A673 (cell line): ENCODE results near the gene KIR2DL4. TPM values are rescaled to one million over a fixed set of nuclear protein-coding genes. Genes with fewer than 3 reads are reported as not detected.

ENCODE experiments used
- BruUV-seq: library from RNA; stranded (reverse); fragments of 400-500 nt; replicated peaks from 2 replicates; lab custom pipeline; 2021; lab: Mats Ljungman, UMichigan
- CTCF ChIA-PET: fragments of 300-600 bp; sonication (Branson Sonifier 250); formaldehyde crosslinking; loops from one replicate; lab custom pipeline; 2022; ENCODE audit warnings: antibody characterized with exemption; lab: Charles Lee
- POLR2A ChIA-PET: fragments of 300-600 bp; sonication (Branson Sonifier 250); formaldehyde crosslinking; loops from one replicate; lab custom pipeline; 2022; ENCODE audit warnings: antibody characterized with exemption; ENCODE audit not compliant: low non-redundant PET; lab: Charles Lee
- DNase-seq: peaks from one replicate; pipeline ENCODE4 v3.0.0-alpha.2; 2015; ENCODE audit warnings: low spot score
- H3K27ac ChIP-seq: fragments of 200-600 bp; sonication (generic); 2 replicates; pipeline ENCODE4 v1.5.1; 2016; ENCODE audit warnings: mixed run types, low read depth, mild to moderate bottlenecking, mixed read lengths, antibody characterized with exemption, low read length; ENCODE audit not compliant: poor library complexity, severe bottlenecking
- H3K27me3 ChIP-seq: fragments of 200-600 bp; sonication (generic); replicated peaks from 2 replicates; pipeline ENCODE4 v1.6.1; 2017; ENCODE audit warnings: mixed run types, low read depth, mild to moderate bottlenecking, mixed read lengths, antibody characterized with exemption, low read length; ENCODE audit not compliant: insufficient read depth, poor library complexity
- H3K36me3 ChIP-seq: fragments of 200-600 bp; sonication (generic); 2 replicates; pipeline ENCODE4 v1.6.1; 2016; ENCODE audit warnings: mixed run types, mild to moderate bottlenecking, mixed read lengths, antibody characterized with exemption, low read length; ENCODE audit not compliant: insufficient read depth, poor library complexity, severe bottlenecking
- H3K4me1 ChIP-seq: fragments of 200-600 bp; sonication (generic); 2 replicates; pipeline ENCODE4 v1.6.1; 2017; ENCODE audit warnings: mixed run types, mild to moderate bottlenecking, mixed read lengths, antibody characterized with exemption, low read length; ENCODE audit not compliant: insufficient read depth, poor library complexity, severe bottlenecking
- H3K4me3 ChIP-seq: fragments of 200-600 bp; sonication (generic); 2 replicates; pipeline ENCODE4 v1.5.1; 2016; ENCODE audit warnings: low read depth, mixed run types, mild to moderate bottlenecking, mixed read lengths, low read length; ENCODE audit not compliant: poor library complexity, severe bottlenecking
- H3K9me3 ChIP-seq: fragments of 200-600 bp; sonication (generic); 2 replicates; pipeline ENCODE4 v1.6.1; 2016; ENCODE audit warnings: mixed run types, low read depth, mild to moderate bottlenecking, mixed read lengths, antibody characterized with exemption, low read length; ENCODE audit not compliant: poor library complexity, severe bottlenecking
- EZH2 ChIP-seq: fragments of 200-600 bp; sonication (generic); IDR thresholded peaks from 2 replicates; pipeline ENCODE4 v1.6.1; 2017; ENCODE audit warnings: borderline replicate concordance, low read depth, mild to moderate bottlenecking, mixed read lengths, antibody characterized with exemption, low read length; ENCODE audit not compliant: poor library complexity, severe bottlenecking
- intact Hi-C: fragments of 100-400 bp; cut with micrococcal nuclease; formaldehyde crosslinking; loops from one replicate; pipeline ENCODE4 v1.10.0; 2022; ENCODE audit not compliant: unreplicated experiment
- total RNA-seq: library from RNA; stranded (reverse); gene quantifications from 2 replicates; pipeline ENCODE4 v1.2.3, GENCODE V29; 2021
- TF ChIP-seq, protein P1 (sequence below): fragments of 300-800, 200-600 bp; sonication (generic); conservative IDR thresholded peaks from 2 replicates; pipeline ENCODE4 v1.5.1; 2017; ENCODE audit warnings: low read depth, mild to moderate bottlenecking, antibody characterized with exemption, low read length, moderate library complexity, mixed read lengths

KIR2DL4 gene
- total RNA-seq, 1 experiment from 2014 or later: not detected

DNA sequence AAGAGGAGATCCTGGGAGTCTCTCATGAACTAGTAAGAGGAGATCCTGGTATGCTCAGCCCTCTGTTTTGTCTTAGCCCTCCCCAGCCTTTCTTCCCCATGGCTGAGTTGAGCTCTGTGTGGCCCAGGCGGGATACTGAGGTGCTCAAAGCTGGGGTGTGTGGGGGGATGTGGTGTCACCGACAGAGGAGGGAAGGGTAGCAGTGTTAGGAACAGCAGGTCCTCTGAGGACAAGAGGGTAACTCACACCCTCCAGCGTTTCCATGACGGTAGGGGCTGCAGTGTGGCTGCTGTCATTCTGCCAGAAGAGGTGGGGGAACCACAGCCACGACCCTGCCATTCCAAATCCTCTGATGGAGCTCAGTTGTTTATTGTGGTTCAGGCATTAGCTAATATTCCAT is 691 bp downstream of the KIR2DL4 start:
- BruUV-seq: no TSS peak
- Histone ChIP-seq H3K27ac (no peak overlapping the region), H3K27me3 (no peaks in the 10 kb centered on the region), H3K9me3 (no peaks in the 10 kb centered on the region), H3K4me1 (no peaks in the 10 kb centered on the region), H3K36me3 (no peaks in the 10 kb centered on the region), H3K4me3 (no peak overlapping the region)
- POLR2A ChIA-PET: no interaction called here
- TF ChIP-seq, protein P1, sequence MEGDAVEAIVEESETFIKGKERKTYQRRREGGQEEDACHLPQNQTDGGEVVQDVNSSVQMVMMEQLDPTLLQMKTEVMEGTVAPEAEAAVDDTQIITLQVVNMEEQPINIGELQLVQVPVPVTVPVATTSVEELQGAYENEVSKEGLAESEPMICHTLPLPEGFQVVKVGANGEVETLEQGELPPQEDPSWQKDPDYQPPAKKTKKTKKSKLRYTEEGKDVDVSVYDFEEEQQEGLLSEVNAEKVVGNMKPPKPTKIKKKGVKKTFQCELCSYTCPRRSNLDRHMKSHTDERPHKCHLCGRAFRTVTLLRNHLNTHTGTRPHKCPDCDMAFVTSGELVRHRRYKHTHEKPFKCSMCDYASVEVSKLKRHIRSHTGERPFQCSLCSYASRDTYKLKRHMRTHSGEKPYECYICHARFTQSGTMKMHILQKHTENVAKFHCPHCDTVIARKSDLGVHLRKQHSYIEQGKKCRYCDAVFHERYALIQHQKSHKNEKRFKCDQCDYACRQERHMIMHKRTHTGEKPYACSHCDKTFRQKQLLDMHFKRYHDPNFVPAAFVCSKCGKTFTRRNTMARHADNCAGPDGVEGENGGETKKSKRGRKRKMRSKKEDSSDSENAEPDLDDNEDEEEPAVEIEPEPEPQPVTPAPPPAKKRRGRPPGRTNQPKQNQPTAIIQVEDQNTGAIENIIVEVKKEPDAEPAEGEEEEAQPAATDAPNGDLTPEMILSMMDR: no peak
- no peak for TF ChIP-seq EZH2
- intact Hi-C loops: no loop called here
- no peak for DNase-seq
- CTCF ChIA-PET: no interaction called here

DNA sequence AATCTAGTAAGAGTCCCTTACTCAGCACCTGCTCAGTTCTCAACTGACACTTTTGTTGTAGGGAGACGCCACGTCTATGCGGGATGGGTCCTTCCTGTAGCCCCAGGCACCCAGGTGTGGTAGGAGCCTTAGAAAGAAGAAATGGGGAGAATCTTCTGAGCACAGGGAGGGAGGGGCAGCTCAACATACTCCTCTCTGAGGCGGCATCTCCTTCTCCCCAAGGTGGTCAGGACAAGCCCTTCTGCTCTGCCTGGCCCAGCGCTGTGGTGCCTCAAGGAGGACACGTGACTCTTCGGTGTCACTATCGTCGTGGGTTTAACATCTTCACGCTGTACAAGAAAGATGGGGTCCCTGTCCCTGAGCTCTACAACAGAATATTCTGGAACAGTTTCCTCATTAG is 1.2 kb downstream of the KIR2DL4 start:
- intact Hi-C loops: no loop called here

DNA sequence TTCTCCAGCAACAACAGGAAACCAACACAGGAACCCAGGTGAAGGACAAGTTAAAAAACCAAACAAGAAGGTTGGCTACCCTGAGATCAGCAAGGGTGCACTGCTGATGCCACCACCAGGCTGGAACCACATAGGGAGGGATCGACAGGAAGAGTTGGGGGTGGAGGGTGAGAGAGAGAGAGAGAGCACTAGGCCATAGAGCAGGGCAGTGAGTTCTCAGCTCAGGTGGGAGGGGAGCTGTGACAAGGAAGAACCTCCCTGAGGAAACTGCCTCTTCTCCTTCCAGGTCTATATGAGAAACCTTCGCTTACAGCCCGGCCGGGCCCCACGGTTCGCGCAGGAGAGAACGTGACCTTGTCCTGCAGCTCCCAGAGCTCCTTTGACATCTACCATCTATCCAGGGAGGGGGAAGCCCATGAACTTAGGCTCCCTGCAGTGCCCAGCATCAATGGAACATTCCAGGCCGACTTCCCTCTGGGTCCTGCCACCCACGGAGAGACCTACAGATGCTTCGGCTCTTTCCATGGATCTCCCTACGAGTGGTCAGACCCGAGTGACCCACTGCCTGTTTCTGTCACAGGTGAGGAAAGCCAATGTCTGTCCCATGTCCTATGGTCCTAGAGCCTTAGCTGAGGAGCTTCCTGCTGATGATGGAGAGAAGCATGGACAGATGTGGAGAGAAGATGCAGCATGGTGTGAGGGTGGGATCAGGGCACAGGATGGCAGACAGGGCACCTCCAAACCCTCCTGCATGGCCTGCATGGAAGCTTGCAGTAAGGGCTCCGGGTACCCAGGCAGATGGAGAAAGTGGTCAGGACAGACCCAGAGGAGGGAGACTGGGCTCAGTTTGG is 2.5 kb downstream of the KIR2DL4 start:
- intact Hi-C loops: no loop called here
- TF ChIP-seq, protein P1: no peak
- TF ChIP-seq EZH2: no peak
- no TSS peak for BruUV-seq
- ChIA-PET POLR2A (no interaction called here), CTCF (no interaction called here)
- Histone ChIP-seq H3K9me3 (no peaks in the 10 kb centered on the region), H3K27me3 (no peaks in the 10 kb centered on the region), H3K4me1 (no peaks in the 10 kb centered on the region), H3K36me3 (no peaks in the 10 kb centered on the region), H3K27ac (no peak overlapping the region), H3K4me3 (no peak overlapping the region)
- DNase-seq: no peak

More for the DNA sequence above, 1.2 kb downstream of the KIR2DL4 start:
- CTCF ChIA-PET: no interaction called here
- Histone ChIP-seq H3K27me3 (no peaks in the 10 kb centered on the region), H3K4me3 (no peak overlapping the region), H3K36me3 (no peaks in the 10 kb centered on the region), H3K27ac (no peak overlapping the region), H3K4me1 (no peaks in the 10 kb centered on the region), H3K9me3 (no peaks in the 10 kb centered on the region)
- no TSS peak for BruUV-seq
- no peak for TF ChIP-seq EZH2
- TF ChIP-seq, protein P1: no peak
- POLR2A ChIA-PET: no interaction called here
- no peak for DNase-seq
